Fibroblast of mammary gland (primary cell): Measurements from ENCODE around the gene CSF1R.
"Not testable (repeated sequence)": the region's sequence is repeated elsewhere in the genome, so short reads cannot be mapped to it uniquely, and the experiment has no call there.

ENCODE experiments used
- DNase-seq: peaks from one replicate; pipeline ENCODE4 v3.0.0-alpha.2; 2010; ENCODE audit warnings: low read depth
- H3K4me3 ChIP-seq: 2 replicates; pipeline ENCODE4 v1.5.1; 2011; ENCODE audit warnings: low read depth, mild to moderate bottlenecking, low read length, moderate library complexity; ENCODE audit not compliant: control insufficient read depth
- CTCF ChIP-seq: conservative IDR thresholded peaks from 2 replicates; pipeline ENCODE4 v1.5.1; 2011; ENCODE audit warnings: low read depth, low read length, inconsistent platforms; ENCODE audit not compliant: control insufficient read depth, insufficient read depth

CSF1R gene

DNA sequence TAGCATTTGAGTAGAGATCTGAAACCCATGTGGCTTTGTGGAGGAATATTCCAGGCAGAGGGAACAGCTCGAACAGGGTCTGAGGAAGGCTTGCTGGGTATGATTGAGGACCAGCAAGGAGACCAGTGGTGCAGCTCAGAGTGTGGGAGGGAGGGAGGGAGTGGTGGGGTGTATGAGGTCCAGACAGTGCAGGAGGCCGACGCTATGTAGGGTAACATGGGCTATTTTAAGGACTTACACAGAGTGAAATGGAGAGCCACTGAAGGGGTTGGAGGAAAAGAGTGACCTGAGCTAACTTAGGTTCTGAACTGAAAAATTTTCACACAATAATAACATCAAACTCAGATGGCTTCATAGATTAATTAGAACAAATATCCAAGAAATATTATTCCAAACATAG is 43.9 kb downstream of the CSF1R start:
- TF ChIP-seq CTCF = no peak
- no peak for DNase-seq

DNA sequence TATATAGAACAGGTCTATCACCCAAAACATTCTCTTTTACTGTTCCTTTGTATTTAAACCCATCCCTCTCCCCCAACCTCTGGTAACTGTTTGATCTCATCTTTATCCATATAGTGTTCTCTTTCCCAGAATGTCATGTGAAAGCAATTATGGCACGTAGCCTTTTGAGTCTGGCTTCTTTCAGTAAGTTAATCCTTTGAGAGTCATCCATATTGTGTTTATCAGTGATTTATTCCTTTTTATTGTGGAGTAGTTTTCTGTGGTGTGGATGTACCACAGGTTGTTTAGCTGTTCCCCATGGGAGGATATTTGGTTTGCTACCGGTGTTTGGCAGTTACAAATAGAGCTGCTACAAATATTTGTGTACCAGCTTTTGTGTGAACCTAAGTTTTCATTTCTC is 47.8 kb downstream of the CSF1R start:
- H3K4me3 ChIP-seq = no peak overlapping the region
- peak; percentile 76 for DNase-seq
- no peak for TF ChIP-seq CTCF

More for the DNA sequence above, 43.9 kb downstream of the CSF1R start:
- H3K4me3 ChIP-seq = no peak overlapping the region

DNA sequence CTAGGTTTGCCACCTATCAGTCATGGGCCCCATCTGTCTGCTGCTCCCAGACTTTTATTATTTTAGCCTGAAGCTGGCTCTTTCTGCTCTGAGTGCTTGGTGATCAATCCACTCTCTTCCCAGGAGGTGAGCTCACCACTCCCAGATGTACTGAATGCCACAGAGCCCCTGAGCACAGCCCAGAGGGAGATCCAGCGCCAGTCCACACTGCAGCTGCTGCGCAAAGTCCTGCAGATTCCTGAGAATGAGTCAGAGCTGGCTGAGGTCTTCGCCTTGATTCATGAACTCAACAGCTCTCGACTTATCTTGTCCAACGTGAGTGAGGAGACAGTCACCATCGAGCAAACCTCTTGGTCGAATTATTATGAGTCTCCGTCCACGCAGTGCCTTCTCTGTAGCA is 49.8 kb downstream of the CSF1R start:
- TF ChIP-seq CTCF = no peak
- no peak overlapping the region for H3K4me3 ChIP-seq
- DNase-seq = peak; percentile 100

GRCh38 chr5:150035139-150035895 is 51.0 kb downstream of the CSF1R start:
- no peak overlapping the region for H3K4me3 ChIP-seq
- DNase-seq = no peak
- TF ChIP-seq CTCF = no peak

DNA sequence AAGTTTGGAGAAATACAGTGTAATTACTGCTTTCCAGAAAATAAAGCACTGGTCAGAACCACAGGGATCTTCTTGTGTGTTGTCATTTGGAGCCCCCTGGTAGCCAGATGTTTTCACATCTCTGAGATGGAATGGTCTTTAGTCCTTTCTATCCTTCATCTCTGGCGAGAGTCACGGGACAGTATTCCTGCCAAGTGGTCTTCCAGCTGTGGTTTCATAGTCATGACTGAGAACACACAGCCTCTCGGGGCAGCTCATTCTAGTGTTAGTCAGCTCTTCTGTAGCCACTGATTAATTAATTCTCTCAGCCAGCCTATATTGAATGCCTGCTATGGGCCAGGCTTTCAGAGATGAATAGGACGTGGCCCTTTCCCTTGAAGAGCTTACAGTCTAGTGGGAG is 51.7 kb downstream of the CSF1R start:
- TF ChIP-seq CTCF = no peak
- H3K4me3 ChIP-seq = no peak overlapping the region
- DNase-seq = peak; percentile 99

DNA sequence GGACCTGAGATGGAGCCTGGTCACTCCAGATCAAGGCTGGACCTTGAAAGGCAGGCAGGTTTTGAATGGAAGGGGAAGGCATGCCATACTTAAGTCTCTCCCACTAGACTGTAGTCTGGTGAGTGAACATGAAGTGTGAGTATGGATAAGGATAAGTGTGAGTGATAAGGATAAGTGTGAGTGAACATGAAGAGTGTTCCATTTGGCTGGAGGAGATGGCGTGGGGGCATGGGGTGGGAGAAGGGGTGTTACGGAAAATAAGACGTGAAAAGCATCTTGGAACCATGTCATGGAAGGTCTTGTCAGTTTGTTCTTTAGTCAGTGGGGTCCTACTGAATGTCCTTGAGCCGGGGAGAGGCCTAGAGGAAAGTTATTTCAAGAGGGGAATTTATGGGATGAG is 53.0 kb downstream of the CSF1R start:
- no peak overlapping the region for H3K4me3 ChIP-seq
- TF ChIP-seq CTCF = no peak
- DNase-seq = no peak

DNA sequence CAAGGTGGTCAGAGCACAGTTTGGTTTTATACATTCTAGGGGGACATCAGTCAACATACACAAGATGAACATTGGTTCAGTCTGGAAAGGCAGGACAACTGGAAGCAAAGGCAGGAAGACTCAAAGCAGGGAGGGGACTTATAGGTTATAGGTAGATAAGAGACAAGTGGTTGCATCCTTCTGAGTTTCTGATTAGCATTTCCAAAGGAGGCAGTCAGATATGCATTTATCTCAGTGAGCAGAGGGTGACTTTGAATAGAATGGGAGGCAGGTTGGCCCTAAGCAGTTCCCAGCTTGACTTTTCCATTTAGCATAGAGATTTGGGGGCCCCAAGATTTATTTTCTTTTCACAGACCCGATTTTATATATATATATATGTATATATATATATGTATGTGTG is 58.3 kb downstream of the CSF1R start:
- H3K4me3 ChIP-seq, DNase-seq: not testable (repeated sequence)
